Parathyroid adenoma (tissue), 2 donors: ENCODE measurements around the gene HRH2.
A peak's percentile ranks its signal among the peaks of the same experiment; 100 is the strongest.

Experiments
- H2AFZ ChIP-seq: fragments of 300-600 bp; sonication (generic); one replicate; pipeline ENCODE4 v1.7.0; 2017; ENCODE audit warnings: antibody characterized with exemption, mild to moderate bottlenecking
- H3K27ac ChIP-seq: fragments of 300-600 bp; sonication (generic); one replicate; pipeline ENCODE4 v1.7.0; 2017
- H3K27me3 ChIP-seq: fragments of 300-600 bp; sonication (generic); one replicate; pipeline ENCODE4 v1.7.0; 2017; ENCODE audit warnings: low read length; ENCODE audit not compliant: control insufficient read depth, insufficient read depth
- H3K36me3 ChIP-seq: fragments of 300-600 bp; sonication (generic); one replicate; pipeline ENCODE4 v1.7.0; 2017; ENCODE audit warnings: low read length; ENCODE audit not compliant: control insufficient read depth, insufficient read depth
- H3K4me1 ChIP-seq: fragments of 300-600 bp; sonication (generic); one replicate; pipeline ENCODE4 v1.7.0; 2017; ENCODE audit warnings: control low read depth
- H3K4me2 ChIP-seq: fragments of 300-600 bp; sonication (generic); one replicate; pipeline ENCODE4 v1.7.0; 2017; ENCODE audit warnings: low read length
- H3K4me3 ChIP-seq: fragments of 300-600 bp; sonication (generic); one replicate; pipeline ENCODE4 v1.7.0; 2017; ENCODE audit warnings: low read depth, low read length
- H3K79me2 ChIP-seq: fragments of 300-600 bp; sonication (generic); one replicate; pipeline ENCODE4 v1.7.0; 2017; ENCODE audit warnings: control low read depth
- H3K9ac ChIP-seq: fragments of 300-600 bp; sonication (generic); one replicate; pipeline ENCODE4 v1.7.0; 2017; ENCODE audit warnings: mild to moderate bottlenecking
- H3K9me3 ChIP-seq: fragments of 300-600 bp; sonication (generic); one replicate; pipeline ENCODE4 v1.7.0; 2017; ENCODE audit warnings: low read length; ENCODE audit not compliant: control insufficient read depth
- TF ChIP-seq, protein P1 (sequence below): fragments of 300-600 bp; sonication (generic); IDR thresholded peaks from one replicate; pipeline ENCODE4 v1.7.0; 2017; ENCODE audit warnings: antibody characterized with exemption, mild to moderate bottlenecking
- donor health status: primary hyperparathyroidism.

The HRH2 gene

DNA sequence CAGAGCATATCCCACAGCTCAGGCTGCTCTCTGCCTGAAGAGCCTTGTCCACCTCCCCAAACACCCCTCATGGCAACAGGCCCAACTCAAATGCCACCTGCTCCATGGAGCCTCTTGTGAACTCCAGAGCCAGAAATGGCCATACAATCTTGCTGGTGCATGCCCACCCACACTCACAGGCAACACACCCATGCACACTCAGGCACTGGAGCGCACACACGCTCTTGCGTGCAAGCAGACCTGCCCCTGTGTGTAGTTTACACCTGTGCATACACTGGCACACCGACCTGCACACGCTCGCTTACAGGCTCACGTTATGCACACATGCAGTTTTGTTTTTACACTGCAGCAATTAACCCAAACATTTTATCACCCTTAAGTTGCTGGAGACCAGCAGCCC, 40.0 kb downstream of the HRH2 start:
- no peaks in the 10 kb centered on the region for H3K27me3 ChIP-seq
- no peak overlapping the region for H3K27ac ChIP-seq
- H3K9ac ChIP-seq = no peak overlapping the region
- H3K4me3 ChIP-seq = no peak overlapping the region
- no peaks in the 10 kb centered on the region for H3K36me3 ChIP-seq
- no peak overlapping the region for H3K4me2 ChIP-seq
- peaks cover 2% of the 10 kb centered on the region for H3K4me1 ChIP-seq
- H3K9me3 ChIP-seq = no peaks in the 10 kb centered on the region
- no peaks in the 10 kb centered on the region for H3K79me2 ChIP-seq
- TF ChIP-seq, protein P1, sequence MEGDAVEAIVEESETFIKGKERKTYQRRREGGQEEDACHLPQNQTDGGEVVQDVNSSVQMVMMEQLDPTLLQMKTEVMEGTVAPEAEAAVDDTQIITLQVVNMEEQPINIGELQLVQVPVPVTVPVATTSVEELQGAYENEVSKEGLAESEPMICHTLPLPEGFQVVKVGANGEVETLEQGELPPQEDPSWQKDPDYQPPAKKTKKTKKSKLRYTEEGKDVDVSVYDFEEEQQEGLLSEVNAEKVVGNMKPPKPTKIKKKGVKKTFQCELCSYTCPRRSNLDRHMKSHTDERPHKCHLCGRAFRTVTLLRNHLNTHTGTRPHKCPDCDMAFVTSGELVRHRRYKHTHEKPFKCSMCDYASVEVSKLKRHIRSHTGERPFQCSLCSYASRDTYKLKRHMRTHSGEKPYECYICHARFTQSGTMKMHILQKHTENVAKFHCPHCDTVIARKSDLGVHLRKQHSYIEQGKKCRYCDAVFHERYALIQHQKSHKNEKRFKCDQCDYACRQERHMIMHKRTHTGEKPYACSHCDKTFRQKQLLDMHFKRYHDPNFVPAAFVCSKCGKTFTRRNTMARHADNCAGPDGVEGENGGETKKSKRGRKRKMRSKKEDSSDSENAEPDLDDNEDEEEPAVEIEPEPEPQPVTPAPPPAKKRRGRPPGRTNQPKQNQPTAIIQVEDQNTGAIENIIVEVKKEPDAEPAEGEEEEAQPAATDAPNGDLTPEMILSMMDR = no peak
- no peak overlapping the region for H2AFZ ChIP-seq

DNA sequence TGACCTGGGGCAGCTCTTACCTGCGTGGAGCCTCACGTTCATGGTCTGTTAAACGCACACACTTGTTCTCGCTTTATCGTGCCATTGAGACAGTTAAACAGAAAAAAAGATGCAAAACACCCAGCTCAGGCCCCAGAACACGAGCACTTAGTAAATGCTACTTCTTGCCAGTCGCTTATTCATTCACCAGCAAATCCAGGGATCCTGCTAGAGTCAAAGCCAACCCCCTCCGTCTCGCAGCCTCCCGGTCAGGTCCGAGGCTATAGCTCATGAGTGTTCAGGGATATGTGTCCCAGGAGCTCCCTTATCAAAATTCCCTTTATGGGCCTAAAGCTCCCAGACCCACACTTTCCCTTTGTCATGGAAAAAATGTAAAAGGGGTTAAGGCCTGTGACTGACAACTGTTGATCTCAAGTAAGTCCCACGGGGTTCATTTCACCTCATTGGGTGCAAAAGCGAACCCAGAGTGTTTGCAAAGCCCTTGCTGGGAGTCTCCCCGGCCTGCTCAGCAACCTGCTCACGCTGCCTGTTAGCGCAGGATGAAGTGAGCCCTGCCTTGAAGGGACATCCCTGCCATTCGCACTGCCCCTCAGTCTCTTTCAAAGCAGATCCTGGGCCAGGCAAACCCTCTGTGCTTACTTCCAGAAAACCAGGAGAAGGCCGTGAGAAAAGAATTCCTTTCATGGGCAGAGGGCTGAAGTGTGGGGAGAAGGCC, 40.7 kb downstream of the HRH2 start:
- no peak overlapping the region for H3K9ac ChIP-seq
- peaks cover 2% of the 10 kb centered on the region for H3K4me1 ChIP-seq
- H3K4me3 ChIP-seq = no peak overlapping the region
- TF ChIP-seq, protein P1 = no peak
- H3K36me3 ChIP-seq = no peaks in the 10 kb centered on the region
- no peaks in the 10 kb centered on the region for H3K27me3 ChIP-seq
- H3K9me3 ChIP-seq = no peaks in the 10 kb centered on the region
- no peaks in the 10 kb centered on the region for H3K79me2 ChIP-seq
- H2AFZ ChIP-seq = no peak overlapping the region
- no peak overlapping the region for H3K27ac ChIP-seq
- no peak overlapping the region for H3K4me2 ChIP-seq

DNA sequence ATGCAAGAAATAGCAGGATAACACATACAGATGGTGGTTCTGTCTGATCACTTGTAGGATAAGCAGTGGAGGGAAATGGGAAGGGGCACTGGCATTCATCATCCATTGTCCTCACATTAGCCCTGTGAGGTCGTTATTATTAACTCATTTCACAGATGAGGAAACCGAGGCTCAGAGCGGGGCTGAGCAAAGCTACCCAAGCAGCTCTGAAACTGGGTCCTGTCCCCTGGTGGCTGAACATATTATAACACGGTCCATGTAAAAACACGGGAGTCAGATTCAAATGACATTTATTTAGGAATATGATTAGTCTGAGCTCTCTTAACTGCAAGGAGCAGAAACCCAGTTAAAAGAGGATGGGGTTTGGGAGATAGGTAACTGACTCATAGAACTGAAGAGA, 43.1 kb downstream of the HRH2 start:
- no peaks in the 10 kb centered on the region for H3K27me3 ChIP-seq
- no peaks in the 10 kb centered on the region for H3K9me3 ChIP-seq
- H3K36me3 ChIP-seq = no peaks in the 10 kb centered on the region
- no peaks in the 10 kb centered on the region for H3K79me2 ChIP-seq
- H2AFZ ChIP-seq = no peak overlapping the region
- no peak overlapping the region for H3K9ac ChIP-seq
- H3K27ac ChIP-seq = no peak overlapping the region
- H3K4me3 ChIP-seq = no peak overlapping the region
- TF ChIP-seq, protein P1 = peak; percentile 24
- no peaks in the 10 kb centered on the region for H3K4me1 ChIP-seq
- no peak overlapping the region for H3K4me2 ChIP-seq

DNA sequence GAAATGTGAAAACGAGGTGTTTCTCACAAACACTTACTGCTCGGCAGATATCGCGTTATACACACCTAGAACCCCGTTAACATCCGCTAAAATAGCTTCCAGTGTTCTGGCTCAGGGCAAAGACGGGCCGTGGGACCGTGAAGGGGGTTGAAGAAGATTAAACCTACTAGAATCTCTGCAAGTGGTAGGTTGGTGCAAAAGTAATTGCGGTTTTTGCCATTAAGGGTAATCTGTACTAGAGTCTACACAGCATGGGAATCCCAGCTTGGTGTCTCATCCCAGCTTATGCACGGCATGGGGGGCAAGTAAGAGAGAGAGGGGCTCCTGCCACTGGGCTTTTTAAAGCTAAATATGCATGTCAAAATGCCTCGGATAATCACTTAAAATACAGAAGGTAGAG, 43.9 kb downstream of the HRH2 start:
- H3K9ac ChIP-seq = no peak overlapping the region
- TF ChIP-seq, protein P1 = no peak
- H3K4me3 ChIP-seq = no peak overlapping the region
- no peak overlapping the region for H3K4me2 ChIP-seq
- H3K4me1 ChIP-seq = no peaks in the 10 kb centered on the region
- H2AFZ ChIP-seq = no peak overlapping the region
- H3K79me2 ChIP-seq = no peaks in the 10 kb centered on the region
- no peaks in the 10 kb centered on the region for H3K27me3 ChIP-seq
- H3K27ac ChIP-seq = no peak overlapping the region
- H3K36me3 ChIP-seq = no peaks in the 10 kb centered on the region
- H3K9me3 ChIP-seq = no peaks in the 10 kb centered on the region

DNA sequence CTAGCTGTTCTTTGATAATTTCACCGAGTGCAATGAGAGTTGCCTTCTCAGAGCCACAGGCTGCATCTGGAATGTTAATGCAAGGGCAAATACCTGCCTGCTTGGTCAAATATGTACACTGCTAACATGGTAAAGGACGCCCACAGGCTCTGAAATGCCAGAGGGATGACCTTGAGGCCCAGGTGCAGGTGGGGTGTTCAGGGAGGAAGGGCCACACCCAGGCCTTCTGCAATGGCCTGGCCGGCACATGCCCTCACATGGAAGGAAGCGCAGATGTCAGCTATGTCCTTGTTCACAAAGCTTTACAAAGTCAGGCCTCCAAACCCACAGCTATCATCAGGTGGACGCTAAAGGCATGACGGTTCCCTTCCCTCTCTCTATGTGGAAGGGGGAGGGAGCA, 48.6 kb downstream of the HRH2 start:
- no peaks in the 10 kb centered on the region for H3K27me3 ChIP-seq
- no peak overlapping the region for H2AFZ ChIP-seq
- no peak overlapping the region for H3K4me3 ChIP-seq
- TF ChIP-seq, protein P1 = no peak
- H3K27ac ChIP-seq = no peak overlapping the region
- H3K9ac ChIP-seq = no peak overlapping the region
- no peak overlapping the region for H3K4me2 ChIP-seq
- peaks cover 3% of the 10 kb centered on the region for H3K4me1 ChIP-seq
- H3K9me3 ChIP-seq = no peaks in the 10 kb centered on the region
- H3K36me3 ChIP-seq = no peaks in the 10 kb centered on the region
- no peaks in the 10 kb centered on the region for H3K79me2 ChIP-seq
